ENCODE results near the gene HOXA9.

DNA sequence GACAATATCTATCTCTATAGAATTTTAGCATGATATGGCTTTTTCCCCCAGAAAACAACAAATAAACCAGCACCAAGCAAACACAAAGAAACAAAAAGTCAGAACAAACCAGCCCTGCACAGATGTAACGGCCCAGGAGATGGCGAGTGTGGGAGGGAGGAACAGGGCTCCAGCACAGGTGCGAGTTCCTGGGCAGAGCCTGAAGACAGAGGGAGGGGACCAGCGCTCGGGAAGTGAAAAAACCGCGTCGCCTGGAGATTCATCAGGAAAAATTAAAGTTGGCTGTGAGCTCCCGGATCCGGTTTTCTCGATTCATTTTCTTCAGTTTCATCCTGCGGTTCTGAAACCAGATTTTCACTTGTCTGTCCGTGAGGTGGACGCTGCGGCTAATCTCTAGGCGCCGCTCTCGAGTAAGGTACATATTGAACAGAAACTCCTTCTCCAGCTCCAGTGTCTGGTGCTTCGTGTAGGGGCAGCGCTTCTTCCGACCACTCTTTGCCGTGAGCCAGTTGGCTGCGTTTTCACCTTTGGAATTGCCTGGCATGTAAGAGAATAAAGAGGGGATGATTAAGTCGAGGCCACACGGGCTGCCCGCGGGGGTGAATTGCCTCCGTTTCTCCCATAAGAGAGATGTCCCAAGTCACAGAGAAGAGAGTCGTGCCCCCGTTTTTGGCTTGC lies 6.4 kb upstream of the HOXA9 start:
- TF ChIP-seq KDM1A (IDR thresholded peaks at IDR 0.05; ENCODE audit: borderline replicate concordance) (no peak), NR2F1 (conservative IDR thresholded peaks at IDR 0.05) (no peak), ESRRA (IDR thresholded peaks at IDR 0.05; ENCODE audit: low read length) (no peak), NFXL1 (IDR thresholded peaks at IDR 0.05; ENCODE audit: borderline replicate concordance) (no peak), BHLHE40 (IDR thresholded peaks at IDR 0.05; ENCODE audit: borderline replicate concordance in 1 of 2, low read depth in 2 of 2, low read length in 1 of 2) (no peak), YY1 (IDR thresholded peaks at IDR 0.05; ENCODE audit: low read depth, low read length) (no peak), POLR2A (IDR thresholded peaks at IDR 0.05; ENCODE audit: low read depth, low read length) (no peak), RFX5 (IDR thresholded peaks at IDR 0.05; ENCODE audit: low read depth, low read length) (no peak), ATF7 (IDR thresholded peaks at IDR 0.05; ENCODE audit: low read depth) (no peak), EZH2 (IDR thresholded peaks at IDR 0.05; ENCODE audit: borderline replicate concordance, control insufficient read depth, low read depth, low read length) (no peak), FOS (IDR thresholded peaks at IDR 0.05; ENCODE audit: borderline replicate concordance, extremely low read depth, insufficient read length) (no peak)
- TF ChIP-seq, protein P1, sequence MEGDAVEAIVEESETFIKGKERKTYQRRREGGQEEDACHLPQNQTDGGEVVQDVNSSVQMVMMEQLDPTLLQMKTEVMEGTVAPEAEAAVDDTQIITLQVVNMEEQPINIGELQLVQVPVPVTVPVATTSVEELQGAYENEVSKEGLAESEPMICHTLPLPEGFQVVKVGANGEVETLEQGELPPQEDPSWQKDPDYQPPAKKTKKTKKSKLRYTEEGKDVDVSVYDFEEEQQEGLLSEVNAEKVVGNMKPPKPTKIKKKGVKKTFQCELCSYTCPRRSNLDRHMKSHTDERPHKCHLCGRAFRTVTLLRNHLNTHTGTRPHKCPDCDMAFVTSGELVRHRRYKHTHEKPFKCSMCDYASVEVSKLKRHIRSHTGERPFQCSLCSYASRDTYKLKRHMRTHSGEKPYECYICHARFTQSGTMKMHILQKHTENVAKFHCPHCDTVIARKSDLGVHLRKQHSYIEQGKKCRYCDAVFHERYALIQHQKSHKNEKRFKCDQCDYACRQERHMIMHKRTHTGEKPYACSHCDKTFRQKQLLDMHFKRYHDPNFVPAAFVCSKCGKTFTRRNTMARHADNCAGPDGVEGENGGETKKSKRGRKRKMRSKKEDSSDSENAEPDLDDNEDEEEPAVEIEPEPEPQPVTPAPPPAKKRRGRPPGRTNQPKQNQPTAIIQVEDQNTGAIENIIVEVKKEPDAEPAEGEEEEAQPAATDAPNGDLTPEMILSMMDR (IDR thresholded peaks at IDR 0.05 in 2 of 3, conservative IDR thresholded peaks at IDR 0.05 in 1 of 3; ENCODE audit: control insufficient read depth in 2 of 3, extremely low read depth in 1 of 3, insufficient read depth in 1 of 3, low read depth in 3 of 3, low read length in 3 of 3): no peak

All from GM12878 (cell line).